HCT116 (cell line): Measurements from ENCODE around the gene PTPN18. TPM values are rescaled to one million over a fixed set of nuclear protein-coding genes. Genes with fewer than 3 reads are reported as not detected.

Source experiments
- ATAC-seq: fragments of 200-7000 bp; cut with Tn5 transposase; 2 replicates; pipeline ENCODE4 v1.9.1; 2020; ENCODE audit warnings: mild to moderate bottlenecking, moderate library complexity
- BruUV-seq: library from RNA; stranded (reverse); fragments of 400-500 nt; replicated peaks from 2 replicates; lab custom pipeline; 2021; lab: Mats Ljungman, UMichigan
- CTCF ChIA-PET: fragments of 300-600 bp; sonication (Branson Sonifier 250); formaldehyde crosslinking; loops from one replicate; lab custom pipeline; 2021; ENCODE audit warnings: antibody characterized with exemption; lab: Charles Lee
- POLR2A ChIA-PET: fragments of 300-600, 350-600 bp; sonication (Branson Sonifier 250); formaldehyde crosslinking; loops from one replicate; lab custom pipeline; 2021; ENCODE audit warnings: antibody characterized with exemption; lab: Charles Lee
- RAD21 ChIA-PET, 2 experiments: fragments of 300-600 bp; sonication (Branson Sonifier 250); formaldehyde crosslinking; loops; one replicate each; lab custom pipeline; 2023; ENCODE audit warnings: low total read pairs in 2 of 2; ENCODE audit not compliant: uncharacterized antibody in 2 of 2, unreplicated experiment in 2 of 2, low non-redundant PET in 1 of 2; lab: Charles Lee
- DNase-seq: peaks from one replicate; pipeline ENCODE4 v3.0.0-alpha.2; 2010; ENCODE audit warnings: low read depth, low spot score
- H2AFZ ChIP-seq: fragments of 200-600 bp; shearing (Covaris generic), sonication (generic); 2 replicates; pipeline ENCODE4 v1.6.1; 2017; ENCODE audit warnings: low read depth, mixed run types, mixed read lengths, antibody characterized with exemption, low read length; ENCODE audit not compliant: poor library complexity, severe bottlenecking
- H3K27ac ChIP-seq: 2 replicates; pipeline ENCODE4 v1.5.1; 2012; ENCODE audit warnings: low read depth, low read length
- H3K27me3 ChIP-seq: fragments of 200-600 bp; sonication (generic); 2 replicates; pipeline ENCODE4 v1.6.1; 2016; ENCODE audit warnings: mixed run types, low read length, mixed read lengths; ENCODE audit not compliant: insufficient read depth
- H3K36me3 ChIP-seq, 2 experiments: fragments of 200-500 bp in 1 of 2; fragments of 200-600 bp in 1 of 2; sonication (Bioruptor generic) in 1 of 2; sonication (generic) in 1 of 2; 2 replicates each; pipeline versions ENCODE4 v1.5.1 to v1.6.1; 2014 to 2016; ENCODE audit warnings: low read length in 2 of 2, inconsistent platforms in 1 of 2, mixed read lengths in 1 of 2, mixed run types in 1 of 2; ENCODE audit not compliant: insufficient read depth in 2 of 2, control insufficient read depth in 1 of 2
- H3K4me1 ChIP-seq, 2 experiments: fragments of 200-600 bp in 1 of 2; sonication (generic) in 1 of 2; 2 replicates each; pipeline versions ENCODE4 v1.5.1 to v1.6.1; 2012 to 2017; ENCODE audit warnings: low read length in 2 of 2, inconsistent platforms in 1 of 2, mild to moderate bottlenecking in 1 of 2, mixed read lengths in 1 of 2, mixed run types in 1 of 2, moderate library complexity in 1 of 2; ENCODE audit not compliant: insufficient read depth in 2 of 2, control insufficient read depth in 1 of 2
- H3K4me2 ChIP-seq: fragments of 200-600 bp; sonication (generic); 2 replicates; pipeline ENCODE4 v1.6.1; 2017; ENCODE audit warnings: mixed run types, low read length, mixed read lengths
- H3K4me3 ChIP-seq, 2 experiments: fragments of 200-600 bp in 1 of 2; sonication (generic) in 1 of 2; replicated peaks in 1 of 2; 2 replicates each; pipeline ENCODE4 v1.5.1; 2011 to 2016; ENCODE audit warnings: low read length in 2 of 2, control low read depth in 1 of 2, low read depth in 1 of 2, mild to moderate bottlenecking in 1 of 2, mixed read lengths in 1 of 2, mixed run types in 1 of 2
- H3K79me2 ChIP-seq: fragments of 200-600 bp; sonication (generic); 2 replicates; pipeline ENCODE4 v1.6.1; 2017; ENCODE audit warnings: mild to moderate bottlenecking, mixed run types, low read length, moderate library complexity, mixed read lengths; ENCODE audit not compliant: insufficient read depth
- H3K9ac ChIP-seq: fragments of 200-600 bp; sonication (generic); 2 replicates; pipeline ENCODE4 v1.6.1; 2016; ENCODE audit warnings: low read length, mixed read lengths
- H3K9me2 ChIP-seq: fragments of 200-600 bp; sonication (generic), shearing (Covaris generic); 2 replicates; pipeline ENCODE4 v1.6.1; 2017; ENCODE audit warnings: mixed run types, mild to moderate bottlenecking, moderate library complexity; ENCODE audit not compliant: insufficient read depth
- H3K9me3 ChIP-seq, 2 experiments: fragments of 200-500 bp in 1 of 2; fragments of 200-600 bp in 1 of 2; sonication (Bioruptor generic) in 1 of 2; sonication (generic) in 1 of 2; 2 replicates each; pipeline ENCODE4 v1.6.1; 2014 to 2017; ENCODE audit warnings: low read length in 2 of 2, mixed read lengths in 2 of 2, inconsistent platforms in 1 of 2, low read depth in 1 of 2, mild to moderate bottlenecking in 1 of 2, mixed run types in 1 of 2, moderate library complexity in 1 of 2; ENCODE audit not compliant: control insufficient read depth in 1 of 2, insufficient read depth in 1 of 2
- H4K20me1 ChIP-seq: fragments of 200-600 bp; sonication (generic), shearing (Covaris generic); 2 replicates; pipeline ENCODE4 v1.6.1; 2017; ENCODE audit warnings: mixed run types, mild to moderate bottlenecking, moderate library complexity; ENCODE audit not compliant: insufficient read depth
- CBX3 ChIP-seq: IDR thresholded peaks from 2 replicates; pipeline ENCODE4 v1.6.1; 2012; ENCODE audit warnings: low read depth
- CEBPB ChIP-seq: IDR thresholded peaks from 2 replicates; pipeline ENCODE4 v1.6.1; 2012; ENCODE audit warnings: low read depth
- EGR1 ChIP-seq: IDR thresholded peaks from 2 replicates; pipeline ENCODE4 v1.6.1; 2012; ENCODE audit warnings: low read depth
- EZH2 ChIP-seq: fragments of 200-600 bp; sonication (generic); IDR thresholded peaks from 2 replicates; pipeline ENCODE4 v1.6.1; 2017; ENCODE audit warnings: antibody characterized with exemption, mixed run types
- EZH2phosphoT487 ChIP-seq: fragments of 200-600 bp; IDR thresholded peaks from 2 replicates; pipeline ENCODE4 v1.6.1; 2018; ENCODE audit warnings: antibody characterized with exemption, borderline replicate concordance
- FOSL1 ChIP-seq: IDR thresholded peaks from 2 replicates; pipeline ENCODE4 v1.6.1; 2012; ENCODE audit warnings: low read depth
- JUND ChIP-seq: IDR thresholded peaks from 2 replicates; pipeline ENCODE4 v1.6.1; 2012
- MAX ChIP-seq: IDR thresholded peaks from 2 replicates; pipeline ENCODE4 v1.6.1; 2012
- POLR2A ChIP-seq: IDR thresholded peaks from 2 replicates; pipeline ENCODE4 v1.7.0; 2011; ENCODE audit warnings: borderline replicate concordance; ENCODE audit not compliant: insufficient read depth, insufficient read length; ENCODE audit errors: extremely low read depth
- POLR2AphosphoS5 ChIP-seq: IDR thresholded peaks from 2 replicates; pipeline ENCODE4 v1.6.1; 2011; ENCODE audit warnings: mild to moderate bottlenecking, low read depth, low read length, moderate library complexity
- RAD21 ChIP-seq: IDR thresholded peaks from 2 replicates; pipeline ENCODE4 v1.6.1; 2012; ENCODE audit warnings: low read depth, mild to moderate bottlenecking
- REST ChIP-seq: IDR thresholded peaks from 2 replicates; pipeline ENCODE4 v1.6.1; 2012; ENCODE audit warnings: low read depth
- SP1 ChIP-seq: IDR thresholded peaks from 2 replicates; pipeline ENCODE4 v1.6.1; 2012; ENCODE audit warnings: low read depth
- YY1 ChIP-seq: IDR thresholded peaks from 2 replicates; pipeline ENCODE4 v1.6.1; 2011; ENCODE audit warnings: low read length, low read depth, moderate library complexity, mild to moderate bottlenecking; ENCODE audit not compliant: insufficient replicate concordance; ENCODE audit errors: extremely low read depth
- ZNF274 ChIP-seq: fragments of 200-500 bp; sonication (Bioruptor generic); IDR thresholded peaks from 2 replicates; pipeline ENCODE4 v1.6.1; 2014; ENCODE audit warnings: mild to moderate bottlenecking, low read depth, low read length, inconsistent platforms
- intact Hi-C: fragments of 100-400 bp; cut with micrococcal nuclease; formaldehyde crosslinking; loops from 2 replicates; pipeline ENCODE4 v1.10.0; 2022
- total RNA-seq: library from RNA; stranded (reverse); gene quantifications from one replicate; pipeline ENCODE4 v1.2.1, GENCODE V29; 2021; ENCODE audit not compliant: unreplicated experiment
- TF ChIP-seq, protein P1 (sequence below): IDR thresholded peaks from 2 replicates; pipeline ENCODE4 v1.6.1; 2012
- TF ChIP-seq, protein P2 (sequence below): IDR thresholded peaks from 2 replicates; pipeline ENCODE4 v1.6.1; 2011; ENCODE audit warnings: mild to moderate bottlenecking, low read length, moderate library complexity; ENCODE audit not compliant: insufficient replicate concordance; ENCODE audit errors: extremely low read depth

PTPN18 gene
- total RNA-seq, 1 experiment from 2014 or later: 52.4 TPM

DNA sequence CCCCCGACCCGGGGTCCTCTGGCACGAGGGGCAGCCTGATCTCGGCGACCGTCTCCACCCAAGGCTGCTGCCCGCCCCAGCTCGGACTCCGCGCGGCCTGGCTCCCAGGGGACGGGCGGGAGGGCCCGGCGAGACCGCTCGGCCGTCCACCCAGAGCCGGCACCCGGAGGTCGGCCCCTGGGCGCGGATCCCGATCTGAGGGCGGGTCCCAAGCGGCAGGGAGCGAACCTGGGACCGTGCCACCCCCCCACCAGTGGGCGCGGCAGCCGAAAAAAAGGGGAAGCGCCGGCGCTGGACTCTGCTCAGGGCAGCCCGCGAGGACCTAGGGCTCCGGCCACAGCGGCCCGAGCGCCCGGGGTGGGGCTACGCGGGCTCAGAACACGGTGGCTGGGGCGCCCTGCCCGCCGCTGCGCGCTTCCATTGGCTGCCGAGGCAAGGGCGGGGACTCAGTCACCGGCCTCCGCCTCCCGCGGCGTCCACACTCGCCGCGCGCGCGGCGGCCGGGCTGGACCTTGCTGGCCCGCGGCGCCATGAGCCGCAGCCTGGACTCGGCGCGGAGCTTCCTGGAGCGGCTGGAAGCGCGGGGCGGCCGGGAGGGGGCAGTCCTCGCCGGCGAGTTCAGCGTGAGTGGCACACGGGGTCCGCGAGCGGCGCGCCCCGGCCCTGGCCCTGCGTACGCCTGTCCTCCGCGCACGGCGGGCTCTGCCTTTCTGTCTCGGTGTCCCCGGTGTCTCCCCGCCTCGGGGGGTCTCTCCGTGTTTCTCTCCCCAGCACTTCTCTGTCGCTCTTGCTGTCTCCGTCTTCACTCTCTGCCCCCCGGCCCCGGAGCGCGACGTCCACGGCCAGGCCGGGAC lies at the start of gene PTPN18 (continued):
- TF ChIP-seq JUND (no peak), FOSL1 (0 out of 2 replicates have a peak, but pooled peaks have one; percentile 5), MAX (peak; percentile 73), POLR2AphosphoS5 (peak; percentile 97), ZNF274 (no peak), EZH2phosphoT487 (no peak)
- TF ChIP-seq, protein P1, sequence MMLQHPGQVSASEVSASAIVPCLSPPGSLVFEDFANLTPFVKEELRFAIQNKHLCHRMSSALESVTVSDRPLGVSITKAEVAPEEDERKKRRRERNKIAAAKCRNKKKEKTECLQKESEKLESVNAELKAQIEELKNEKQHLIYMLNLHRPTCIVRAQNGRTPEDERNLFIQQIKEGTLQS: no peak

DNA sequence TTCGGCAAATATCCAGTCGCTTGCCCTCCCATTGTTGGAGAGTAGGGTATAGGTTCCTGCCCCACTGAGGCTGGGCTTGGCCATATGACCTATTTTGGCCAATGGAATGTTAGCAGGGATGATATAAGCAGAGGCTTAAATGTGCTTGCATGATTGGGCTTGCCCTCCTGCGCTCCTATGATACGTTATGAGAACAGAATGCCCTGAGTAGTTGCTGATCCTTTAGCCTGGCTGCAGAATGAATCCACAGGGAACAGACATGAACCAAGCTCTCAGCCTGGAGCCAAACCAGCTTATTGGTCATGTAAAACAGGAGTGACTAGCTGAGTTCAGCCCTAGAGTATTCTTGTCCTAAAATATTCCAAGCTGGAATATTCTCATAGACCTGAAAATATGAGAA lies 48.0 kb upstream of the PTPN18 start:
- Histone ChIP-seq H2AFZ (no peak overlapping the region), H3K9ac (no peak overlapping the region), H3K79me2 (no peaks in the 10 kb centered on the region), H3K27ac (no peak overlapping the region), H3K4me1 (no peaks in the 10 kb centered on the region), H3K27me3 (peaks cover 43% of the 10 kb centered on the region; the same call in 1 of the 2 replicates), H3K9me2 (no peaks in the 10 kb centered on the region), H3K4me3 (no peak overlapping the region), H4K20me1 (no peaks in the 10 kb centered on the region), H3K36me3 (no peaks in the 10 kb centered on the region), H3K4me2 (no peak overlapping the region), H3K9me3 (no peaks in the 10 kb centered on the region)
- ATAC-seq (no peak), DNase-seq (no peak)
- ChIA-PET RAD21 (no interaction called here), POLR2A (no interaction called here), CTCF (no interaction called here)
- intact Hi-C loops: no loop called here
- no TSS peak for BruUV-seq
- no peak for TF ChIP-seq EGR1
- TF ChIP-seq YY1: no peak
- no peak for TF ChIP-seq CEBPB
- TF ChIP-seq CBX3: no peak
- no peak for TF ChIP-seq SP1
- no peak for TF ChIP-seq RAD21
- TF ChIP-seq JUND: no peak
- TF ChIP-seq REST: no peak
- no peak for TF ChIP-seq POLR2A
- TF ChIP-seq FOSL1: no peak
- no peak for TF ChIP-seq MAX
- no peak for TF ChIP-seq EZH2
- TF ChIP-seq ZNF274: no peak
- TF ChIP-seq, protein P2, sequence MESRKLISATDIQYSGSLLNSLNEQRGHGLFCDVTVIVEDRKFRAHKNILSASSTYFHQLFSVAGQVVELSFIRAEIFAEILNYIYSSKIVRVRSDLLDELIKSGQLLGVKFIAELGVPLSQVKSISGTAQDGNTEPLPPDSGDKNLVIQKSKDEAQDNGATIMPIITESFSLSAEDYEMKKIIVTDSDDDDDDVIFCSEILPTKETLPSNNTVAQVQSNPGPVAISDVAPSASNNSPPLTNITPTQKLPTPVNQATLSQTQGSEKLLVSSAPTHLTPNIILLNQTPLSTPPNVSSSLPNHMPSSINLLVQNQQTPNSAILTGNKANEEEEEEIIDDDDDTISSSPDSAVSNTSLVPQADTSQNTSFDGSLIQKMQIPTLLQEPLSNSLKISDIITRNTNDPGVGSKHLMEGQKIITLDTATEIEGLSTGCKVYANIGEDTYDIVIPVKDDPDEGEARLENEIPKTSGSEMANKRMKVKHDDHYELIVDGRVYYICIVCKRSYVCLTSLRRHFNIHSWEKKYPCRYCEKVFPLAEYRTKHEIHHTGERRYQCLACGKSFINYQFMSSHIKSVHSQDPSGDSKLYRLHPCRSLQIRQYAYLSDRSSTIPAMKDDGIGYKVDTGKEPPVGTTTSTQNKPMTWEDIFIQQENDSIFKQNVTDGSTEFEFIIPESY: no peak
